Measurements from ENCODE around the gene XRCC3.

The XRCC3 gene

DNA sequence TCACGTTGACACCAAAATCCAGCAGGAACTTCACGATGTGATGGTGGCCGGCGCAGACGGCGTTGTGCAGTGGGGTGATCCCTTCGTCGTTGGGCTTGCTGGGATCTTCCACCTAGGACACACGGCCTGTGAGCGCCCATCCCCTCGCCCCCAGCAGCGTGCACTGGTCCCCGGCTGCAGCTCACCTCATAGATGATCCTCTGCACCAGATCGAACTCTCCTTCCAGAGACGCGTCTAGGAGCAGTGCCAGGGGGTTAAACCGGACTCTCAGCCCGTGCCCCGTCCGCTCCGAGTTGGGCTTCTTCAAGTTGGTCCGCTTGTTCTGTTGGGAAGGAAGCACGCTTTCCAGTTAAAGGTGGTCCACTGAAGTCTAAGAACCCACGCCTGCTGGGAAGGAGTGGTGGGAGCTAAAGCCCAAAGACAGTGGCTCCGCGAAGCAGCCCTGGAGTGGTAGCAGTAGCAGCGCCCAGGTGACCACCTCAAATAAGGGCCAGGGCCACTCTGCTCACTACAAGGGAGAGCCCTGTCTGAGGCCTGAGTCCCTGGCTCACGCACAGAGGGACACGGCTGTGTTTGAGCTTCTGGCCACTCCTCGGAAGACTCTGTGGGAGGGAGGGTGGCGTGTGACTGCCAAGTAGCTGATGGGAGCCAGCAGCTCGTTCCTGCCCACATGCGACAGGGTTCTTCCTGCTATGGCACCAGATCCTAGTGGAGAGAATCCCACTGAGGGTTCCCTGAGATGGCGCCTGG is 23.6 kb upstream of the XRCC3 start:
- in situ Hi-C loops (cut with HindIII; ENCODE audit: low sequenced_read_pairs): no loop called here

DNA sequence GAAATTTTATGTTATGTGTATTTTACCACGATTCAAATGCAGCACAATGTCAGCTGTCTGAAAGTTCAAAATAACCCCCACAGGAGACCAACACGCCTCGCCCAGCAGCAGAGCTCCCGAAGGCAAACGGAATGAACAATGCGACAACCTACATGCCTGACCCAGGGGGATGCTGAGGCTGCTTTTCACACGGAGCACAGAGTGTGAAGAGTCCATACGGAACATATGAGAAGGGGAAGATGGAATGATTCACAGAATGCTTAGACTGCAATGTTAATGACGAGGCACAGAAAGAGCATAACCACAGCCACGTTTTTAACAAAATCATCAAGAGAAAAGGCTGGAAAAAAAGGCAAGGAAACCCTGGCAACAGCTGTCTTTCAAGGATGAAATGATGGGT is 22.9 kb upstream of the XRCC3 start:
- in situ Hi-C loops (cut with HindIII; ENCODE audit: low sequenced_read_pairs): no loop called here

DNA sequence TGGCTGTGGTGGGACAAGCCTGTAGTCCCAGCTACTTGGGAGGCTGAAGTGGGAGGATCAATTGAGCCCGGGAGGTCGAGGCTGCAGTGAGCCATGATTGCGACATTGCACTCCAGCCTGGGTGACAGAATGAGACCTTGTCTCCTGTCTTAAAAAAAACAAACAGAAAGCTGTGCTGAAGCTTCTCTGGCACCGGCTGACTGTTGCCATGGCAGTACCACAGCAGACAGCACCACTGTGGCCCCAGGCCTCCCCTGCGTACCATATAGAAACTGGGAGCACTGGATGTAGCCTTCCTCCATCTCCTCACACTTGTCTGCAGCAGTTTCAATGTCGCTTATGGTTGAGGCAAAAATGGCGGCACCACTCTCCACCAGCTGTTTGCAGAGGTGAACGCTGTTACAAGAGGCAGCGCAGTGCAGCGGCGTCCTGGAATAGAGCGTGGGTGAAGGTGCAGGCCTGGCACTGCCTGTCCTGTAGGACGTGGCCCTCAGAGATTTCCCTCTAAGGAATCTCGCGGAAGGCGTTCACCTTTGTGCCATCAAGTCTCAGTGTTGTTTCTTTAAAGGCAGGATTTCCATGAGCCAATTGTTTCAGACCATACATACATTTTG is 22.3 kb upstream of the XRCC3 start:
- in situ Hi-C loops (cut with HindIII; ENCODE audit: low sequenced_read_pairs): no loop called here

DNA sequence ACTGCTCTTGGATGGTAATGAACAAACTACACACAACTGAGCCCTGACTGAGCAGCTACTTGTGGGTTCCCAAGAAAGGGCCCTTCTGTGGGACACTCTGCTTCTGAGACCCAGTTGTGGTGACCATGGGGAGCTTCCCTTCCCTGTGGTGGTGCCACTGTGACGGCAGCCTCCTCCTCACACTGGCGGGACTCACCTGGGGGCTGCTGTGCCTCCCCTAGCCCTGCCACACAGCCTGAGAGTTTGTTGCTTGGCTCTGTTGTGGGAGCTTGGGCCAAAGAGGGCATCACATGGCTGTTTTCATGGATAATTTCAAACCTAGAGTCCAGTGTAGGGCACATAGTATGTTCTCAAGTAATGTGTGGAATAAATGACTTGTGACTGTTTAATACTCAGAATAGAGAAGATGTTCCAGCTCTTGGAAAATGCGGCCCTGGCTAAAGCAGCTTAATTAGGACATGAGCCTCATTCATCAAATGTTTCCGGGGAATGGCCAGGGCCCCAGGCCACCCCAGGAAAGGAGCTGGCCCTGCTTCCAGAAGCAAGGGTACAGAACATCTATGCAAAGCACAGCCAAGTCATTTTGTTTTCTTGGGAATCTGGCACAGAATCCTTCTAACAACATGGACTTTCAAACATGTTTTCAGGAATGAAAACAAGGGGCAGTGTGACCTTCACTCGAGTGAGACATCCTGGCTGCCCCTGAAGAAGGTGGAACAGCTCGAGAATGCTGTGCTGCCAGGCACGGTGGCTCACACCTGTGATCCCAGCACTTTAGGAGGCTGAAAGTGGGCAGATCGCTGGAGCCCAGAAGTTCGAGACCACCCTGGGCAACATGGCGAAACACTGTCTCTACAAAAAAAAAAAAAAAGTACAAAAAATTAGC is 21.5 kb upstream of the XRCC3 start:
- in situ Hi-C loops (cut with HindIII; ENCODE audit: low sequenced_read_pairs): no loop called here

DNA sequence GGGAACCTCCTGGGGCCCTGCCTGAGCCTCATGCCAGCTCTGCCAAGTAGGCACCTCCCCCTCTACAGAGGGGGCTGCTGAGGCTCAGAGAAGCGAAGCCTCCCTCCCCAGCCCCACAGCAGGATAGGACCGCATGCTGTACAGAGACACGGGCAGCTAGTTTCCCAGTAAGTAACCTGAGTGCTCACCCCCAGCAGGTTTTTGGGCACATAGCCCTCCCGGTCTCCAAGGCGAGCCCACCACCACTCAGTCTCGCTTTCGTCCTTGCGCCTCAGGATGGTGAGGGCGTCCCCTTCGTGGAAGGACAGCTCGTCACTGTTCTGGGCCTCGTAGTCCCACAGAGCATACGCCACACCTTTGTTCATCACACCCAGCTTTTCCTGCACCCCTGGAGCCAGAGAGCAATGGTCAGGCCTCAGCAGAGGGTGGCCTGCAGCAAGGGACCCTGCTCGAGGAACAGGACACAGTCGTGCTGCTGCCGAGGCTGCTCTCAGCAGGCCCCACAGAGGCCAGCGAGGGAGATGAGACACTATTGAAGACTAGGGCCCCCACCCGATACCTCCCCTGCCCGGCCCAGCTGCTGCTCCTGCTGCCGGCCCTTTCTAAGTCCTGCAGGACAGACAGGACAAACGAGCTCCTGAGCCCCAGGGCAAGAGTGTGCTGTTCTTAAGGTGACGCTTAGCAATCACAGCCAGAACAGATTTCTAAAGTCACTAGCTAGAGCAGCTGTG is 20.7 kb upstream of the XRCC3 start:
- in situ Hi-C loops (cut with HindIII; ENCODE audit: low sequenced_read_pairs): no loop called here

DNA sequence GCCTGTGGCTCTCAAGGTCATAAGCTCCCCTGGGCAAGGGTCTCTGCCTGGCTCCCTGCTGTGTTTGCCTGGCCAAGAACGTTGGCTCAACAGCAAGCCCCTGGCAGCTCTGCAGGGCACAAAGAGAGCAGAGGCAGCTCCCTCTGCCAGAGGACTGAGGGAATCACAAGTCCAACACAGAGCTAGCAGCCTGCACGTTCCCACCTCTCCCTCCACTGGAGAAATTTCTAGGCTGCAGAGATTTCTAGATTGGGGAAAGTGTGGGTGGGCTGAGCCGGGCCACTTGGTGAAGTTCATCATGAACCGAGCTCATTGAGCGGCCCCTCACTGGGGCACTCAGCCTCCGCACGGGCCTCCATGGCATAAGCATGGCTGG is 20.2 kb upstream of the XRCC3 start:
- in situ Hi-C loops (cut with HindIII; ENCODE audit: low sequenced_read_pairs): no loop called here

DNA sequence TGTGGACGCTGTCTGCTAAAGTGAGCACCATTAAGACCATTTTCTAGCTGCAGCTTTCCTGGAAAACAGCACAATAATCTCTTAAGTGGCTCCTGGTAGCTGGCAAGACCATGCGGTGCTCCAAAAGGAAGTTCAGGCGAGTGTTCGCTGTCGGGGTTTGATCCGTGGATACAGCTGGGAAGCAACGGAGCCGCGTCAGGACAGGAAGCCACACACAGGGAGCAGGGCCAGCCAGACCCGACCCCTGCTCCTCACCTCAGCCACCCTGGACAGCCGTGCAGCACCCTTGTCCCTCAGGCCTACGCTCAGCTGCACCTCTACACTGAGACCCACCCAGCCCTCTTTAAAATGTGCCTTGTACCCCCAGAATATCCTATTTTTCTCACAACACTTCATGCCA is 19.8 kb upstream of the XRCC3 start:
- in situ Hi-C loops (cut with HindIII; ENCODE audit: low sequenced_read_pairs): no loop called here

DNA sequence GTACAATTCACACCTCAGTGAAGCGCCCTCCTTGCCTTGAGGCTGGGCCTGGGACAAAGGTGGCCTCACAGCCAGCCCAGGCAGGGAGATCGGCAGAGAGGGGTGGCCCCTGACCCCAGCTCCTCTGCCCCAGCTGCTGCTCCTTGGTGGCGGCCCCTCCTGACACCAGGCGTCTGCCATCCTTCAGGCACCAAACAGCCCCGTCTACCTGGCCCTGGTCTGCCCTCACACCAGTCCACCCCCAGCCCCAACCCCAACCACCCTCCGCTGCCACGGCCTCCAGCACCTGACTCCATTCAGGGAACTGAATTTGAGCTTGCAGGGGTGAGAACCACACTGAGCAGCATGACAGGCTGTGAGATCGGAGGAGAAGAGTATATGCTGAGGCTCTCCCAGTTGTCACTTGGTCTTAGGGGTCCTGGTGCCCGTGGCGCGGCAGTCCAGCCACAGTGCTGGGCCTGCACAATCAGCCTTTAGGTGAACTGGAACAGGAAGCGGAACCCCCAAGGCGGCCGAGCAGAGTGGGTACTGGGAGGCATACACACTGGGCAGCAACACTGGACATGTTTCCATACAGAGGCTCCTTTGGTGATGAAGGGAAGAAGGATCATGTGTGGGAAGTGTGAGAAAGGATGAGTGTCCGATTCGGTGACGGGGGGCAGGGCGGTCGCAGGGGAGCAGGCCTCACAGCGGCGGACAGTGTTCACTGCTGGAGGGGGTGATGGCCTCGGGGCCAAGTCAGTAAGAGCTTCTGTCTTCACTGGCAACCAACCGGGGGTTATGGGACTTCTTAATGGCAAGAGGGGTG is 19.0 kb upstream of the XRCC3 start:
- in situ Hi-C loops (cut with HindIII; ENCODE audit: low sequenced_read_pairs): no loop called here

DNA sequence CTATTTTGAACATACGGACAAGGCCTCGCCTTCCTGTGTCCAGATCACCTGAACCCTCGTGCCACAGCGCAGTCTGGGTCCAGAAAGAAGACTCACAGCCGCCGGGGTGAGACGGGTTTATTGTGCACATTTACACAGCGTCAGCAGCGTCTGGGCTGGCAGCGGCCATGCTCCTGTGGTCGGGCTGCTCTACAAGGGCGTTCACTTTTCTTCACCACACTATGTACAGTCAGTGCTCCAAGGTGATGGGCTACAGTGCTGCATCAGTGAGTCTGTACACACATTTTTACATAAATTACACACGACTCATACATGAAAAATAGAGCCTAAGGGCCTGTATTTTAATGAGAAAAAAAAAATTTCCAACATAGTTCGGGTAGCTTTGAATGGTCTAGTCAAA is 18.4 kb upstream of the XRCC3 start:
- in situ Hi-C loops (cut with HindIII; ENCODE audit: low sequenced_read_pairs): no loop called here

DNA sequence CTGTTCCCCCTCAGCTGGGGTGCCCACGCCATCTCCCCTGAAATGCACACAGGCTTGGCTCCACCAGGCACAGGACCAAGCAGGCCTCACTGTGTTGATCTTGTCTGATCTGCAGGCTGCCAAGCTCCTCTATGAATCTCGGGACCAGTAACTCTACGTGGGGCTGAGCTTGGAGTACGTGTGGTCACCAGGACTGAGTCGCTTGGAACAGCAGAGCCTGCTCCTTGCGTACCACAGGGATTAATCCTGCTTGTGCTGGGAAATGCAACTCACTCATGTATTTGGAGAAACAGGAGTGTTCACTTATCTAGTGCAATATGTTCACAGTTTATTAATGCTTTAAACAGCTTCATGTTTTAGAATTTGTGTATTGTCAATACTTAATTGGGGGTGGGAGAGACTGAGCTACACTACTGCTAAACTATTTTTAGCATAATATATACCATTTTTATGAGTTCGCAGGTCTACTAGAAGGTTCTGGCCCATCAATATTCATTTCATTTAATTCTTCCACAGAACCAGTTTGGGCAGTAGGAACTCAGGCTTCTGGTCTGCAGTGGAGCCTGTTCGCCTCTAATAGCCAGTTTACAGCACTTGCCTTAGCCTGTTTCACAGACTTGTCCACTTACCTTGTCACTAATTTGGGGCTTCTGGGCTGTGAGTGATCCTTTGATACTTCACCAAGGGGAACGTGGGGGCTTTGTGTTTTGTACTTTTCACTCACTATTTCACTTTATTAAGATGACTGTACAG is 17.8 kb upstream of the XRCC3 start:
- in situ Hi-C loops (cut with HindIII; ENCODE audit: low sequenced_read_pairs): no loop called here

DNA sequence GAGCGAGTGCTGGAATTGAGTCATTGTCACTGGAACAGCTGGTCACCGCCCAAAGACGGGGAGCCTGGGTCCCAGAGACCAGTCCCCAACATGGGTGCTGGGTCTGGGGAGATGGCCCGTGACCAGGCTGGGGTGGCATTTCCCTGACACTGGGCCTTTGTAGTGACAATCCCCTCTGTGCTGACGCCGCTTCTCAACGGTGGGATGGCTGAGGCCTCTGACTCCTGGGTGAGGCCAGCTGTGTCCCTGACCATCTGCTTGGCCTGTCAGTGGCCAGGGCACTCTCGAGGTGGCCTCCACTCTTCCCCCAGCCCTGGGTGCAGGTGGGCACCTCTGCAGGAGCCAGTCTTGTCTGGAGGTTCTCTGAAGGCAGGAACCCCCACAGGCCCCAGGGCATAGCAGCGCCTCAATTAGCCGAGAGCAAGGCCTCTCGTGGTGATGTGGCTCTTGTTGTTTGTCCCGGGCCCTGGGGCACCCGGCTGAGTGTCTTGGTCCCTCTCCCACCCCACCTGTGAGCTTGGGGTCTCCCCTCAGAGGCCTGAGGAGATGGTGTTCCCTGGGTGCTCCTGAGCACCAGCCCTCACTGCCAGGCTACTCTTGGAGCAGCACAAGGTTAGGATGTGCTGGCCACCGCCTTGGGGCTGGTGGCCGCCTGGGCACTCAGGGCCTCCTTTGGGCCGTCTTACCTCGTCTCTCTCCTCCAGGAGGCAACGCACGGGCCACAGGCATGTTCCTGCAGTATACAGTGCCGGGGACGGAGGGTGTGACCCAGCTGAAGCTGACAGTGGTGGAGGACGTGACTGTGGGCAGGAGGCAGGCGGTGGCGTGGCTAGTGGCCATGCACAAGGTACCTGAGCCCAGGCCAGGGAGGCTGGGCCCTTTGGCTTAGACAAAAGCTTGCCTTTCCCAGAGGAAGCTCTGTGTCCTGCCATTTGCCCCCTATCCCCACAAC is 16.9 kb upstream of the XRCC3 start:
- in situ Hi-C loops (cut with HindIII; ENCODE audit: low sequenced_read_pairs): no loop called here

DNA sequence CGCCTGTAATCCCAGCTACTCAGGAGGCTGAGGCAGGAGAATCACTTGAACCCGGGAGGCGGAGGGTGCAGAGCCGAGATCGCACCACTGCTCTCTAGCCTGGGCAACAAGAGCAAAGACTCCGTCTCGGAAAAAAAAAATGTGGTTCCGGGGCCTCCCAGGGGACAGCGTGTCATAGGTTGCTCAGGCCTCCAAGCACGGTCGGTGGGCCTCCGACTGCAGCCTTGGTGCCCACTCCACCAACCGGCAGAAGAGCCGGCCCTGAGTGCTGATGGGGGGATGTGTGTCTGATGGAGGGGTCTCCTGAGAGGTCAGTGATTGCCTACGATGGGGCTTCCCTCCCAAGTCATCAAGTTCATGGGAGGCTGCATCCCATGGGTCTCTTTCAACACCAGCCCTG is 16.2 kb upstream of the XRCC3 start:
- in situ Hi-C loops (cut with HindIII; ENCODE audit: low sequenced_read_pairs): no loop called here

DNA sequence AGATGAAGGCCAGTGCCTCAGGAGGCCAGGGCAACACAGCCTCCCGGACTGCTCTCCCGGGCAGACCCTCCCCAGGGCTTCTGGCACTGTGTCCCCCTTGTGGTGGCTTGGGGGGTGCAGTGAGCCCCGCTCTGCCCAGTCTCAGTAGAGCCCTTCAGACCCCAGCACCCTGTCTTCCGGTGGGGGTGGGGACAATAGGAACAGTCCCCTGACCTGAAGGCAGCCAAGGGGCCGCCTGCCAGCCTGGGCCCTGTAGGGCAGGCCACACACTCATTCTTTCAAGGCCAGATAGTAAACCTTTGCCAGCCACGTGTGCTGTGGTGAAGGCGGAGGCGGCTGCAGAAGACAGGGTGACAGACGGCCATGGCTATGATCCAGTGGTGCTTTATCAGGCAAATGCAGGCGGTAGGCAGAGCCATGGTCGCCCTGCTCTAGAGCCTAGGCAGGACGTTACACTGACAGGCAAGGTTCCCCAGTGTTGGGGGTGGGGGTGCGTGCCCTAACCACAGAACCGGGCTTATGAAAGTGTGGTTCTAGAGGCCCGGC is 15.3 kb upstream of the XRCC3 start:
- in situ Hi-C loops (cut with HindIII; ENCODE audit: low sequenced_read_pairs): no loop called here

DNA sequence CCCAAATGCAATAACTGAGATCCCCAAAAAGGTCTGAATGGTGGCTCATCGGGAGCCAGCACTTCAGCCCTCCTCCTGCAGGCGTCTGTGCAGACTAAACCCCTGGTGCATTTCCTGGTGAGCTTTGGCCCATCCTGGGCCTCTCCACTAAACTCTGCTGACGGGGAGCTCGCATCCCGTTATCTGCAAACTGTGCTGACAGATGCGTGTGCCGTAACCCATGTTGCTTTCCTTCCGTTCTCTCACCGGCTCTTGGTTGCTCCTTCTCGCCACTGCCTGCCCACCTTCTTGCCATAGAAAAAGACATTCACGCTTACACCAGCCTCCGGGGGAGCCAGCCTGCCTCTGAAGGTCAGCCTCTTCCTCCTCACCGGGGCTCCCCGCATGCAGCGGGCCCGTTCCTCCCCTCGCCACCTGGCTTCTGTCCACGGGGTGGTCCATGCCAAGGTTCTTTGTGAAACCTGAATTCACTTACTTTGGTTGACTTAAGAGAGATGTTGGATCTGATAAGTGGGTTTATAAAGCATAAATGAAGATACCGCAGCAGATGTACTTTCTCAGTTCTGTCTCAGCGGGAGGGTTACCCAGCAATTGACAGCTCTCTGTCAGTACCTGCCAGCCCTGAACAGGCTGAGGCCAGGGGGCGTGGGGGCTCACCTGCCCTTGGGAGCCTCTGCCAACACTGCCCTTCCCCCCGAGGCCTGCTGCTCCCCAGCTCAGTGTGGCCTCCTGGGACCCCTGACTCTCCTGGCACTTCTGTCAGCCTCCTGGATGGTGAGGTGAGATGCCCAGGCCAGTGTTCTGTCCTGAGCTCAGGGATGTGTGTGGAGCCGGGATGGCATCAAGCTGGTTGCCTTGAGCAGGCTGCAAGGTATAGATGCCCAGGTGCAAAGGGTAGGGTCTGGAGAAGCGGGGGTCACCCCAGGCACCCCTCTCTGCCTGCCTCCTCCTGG is 14.5 kb upstream of the XRCC3 start:
- in situ Hi-C loops (cut with HindIII; ENCODE audit: low sequenced_read_pairs): no loop called here

DNA sequence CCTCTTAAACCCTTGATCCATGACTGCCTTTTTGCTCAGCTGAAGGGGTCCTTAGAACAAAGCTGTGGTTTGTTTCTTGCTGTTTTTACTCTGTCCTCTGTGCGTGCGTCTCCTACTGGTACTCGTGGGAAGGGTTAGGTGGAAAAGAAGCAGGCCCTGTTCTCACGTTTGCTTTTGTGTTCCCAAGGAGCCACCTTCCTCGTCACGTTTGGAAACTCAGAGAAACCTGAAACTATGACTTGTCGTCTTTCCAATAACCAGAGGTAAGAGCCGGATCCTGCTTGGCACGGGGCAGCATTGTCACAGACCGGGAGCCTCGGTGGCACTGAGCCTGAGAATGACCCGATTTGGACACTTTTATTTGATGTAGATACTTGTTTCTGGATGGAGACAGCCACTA is 13.5 kb upstream of the XRCC3 start:
- in situ Hi-C loops (cut with HindIII; ENCODE audit: low sequenced_read_pairs): no loop called here

DNA sequence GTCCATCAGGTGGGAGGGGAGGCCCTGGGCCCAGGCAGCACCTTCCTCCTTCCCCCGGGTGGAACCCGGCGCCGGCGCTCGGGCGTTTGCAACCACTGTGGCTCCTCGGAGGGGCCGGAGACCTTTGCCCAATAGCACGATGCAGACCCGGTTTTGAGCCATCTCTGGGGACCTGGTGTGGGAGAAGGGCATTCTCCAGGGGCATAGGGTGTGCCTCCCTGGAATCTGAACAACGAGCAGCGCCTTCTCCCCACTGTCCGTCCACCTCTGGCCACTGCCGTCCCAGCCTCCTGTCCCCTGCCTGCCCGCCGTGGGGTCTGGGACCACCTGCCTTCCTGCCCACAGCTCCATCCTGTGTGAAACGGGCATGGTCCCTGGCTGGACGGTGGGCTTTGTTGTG is 12.9 kb upstream of the XRCC3 start:
- in situ Hi-C loops (cut with HindIII; ENCODE audit: low sequenced_read_pairs): no loop called here

DNA sequence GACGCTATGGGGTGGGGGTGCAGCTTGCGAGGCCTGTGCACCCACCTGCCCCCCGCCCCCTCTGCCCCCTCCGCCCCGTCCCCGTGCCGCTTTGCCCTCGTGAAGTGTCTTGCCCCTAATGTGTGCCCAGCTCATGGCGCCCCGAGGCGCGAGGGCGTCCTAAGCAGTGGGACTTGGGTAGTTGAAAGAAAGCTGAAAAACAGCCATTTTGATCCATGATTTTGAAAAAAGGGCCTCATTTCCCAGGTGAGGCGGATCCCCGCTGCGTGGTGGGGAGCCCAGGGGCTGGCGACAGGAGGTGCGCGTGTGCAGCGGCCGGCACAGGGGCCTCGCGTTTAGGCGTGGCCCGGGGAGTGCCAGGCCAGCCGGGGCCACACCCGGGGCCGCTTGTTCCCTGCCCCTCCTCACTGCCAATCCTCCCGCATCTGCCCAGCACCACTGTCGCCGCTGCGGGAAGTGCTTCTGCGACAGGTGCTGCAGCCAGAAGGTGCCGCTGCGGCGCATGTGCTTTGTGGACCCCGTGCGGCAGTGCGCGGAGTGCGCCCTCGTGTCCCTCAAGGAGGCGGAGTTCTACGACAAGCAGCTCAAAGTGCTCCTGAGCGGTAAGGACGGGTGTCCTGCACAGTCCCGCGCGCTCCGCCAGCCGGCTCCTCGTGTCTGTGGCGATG is 12.2 kb upstream of the XRCC3 start:
- in situ Hi-C loops (cut with HindIII; ENCODE audit: low sequenced_read_pairs): no loop called here
